ENCODE measurements around the gene REG1B. TPM values are rescaled to one million over a fixed set of nuclear protein-coding genes. Genes with fewer than 3 reads are reported as not detected.

The REG1B gene, protein sequence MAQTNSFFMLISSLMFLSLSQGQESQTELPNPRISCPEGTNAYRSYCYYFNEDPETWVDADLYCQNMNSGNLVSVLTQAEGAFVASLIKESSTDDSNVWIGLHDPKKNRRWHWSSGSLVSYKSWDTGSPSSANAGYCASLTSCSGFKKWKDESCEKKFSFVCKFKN
- total RNA-seq = not detected

DNA sequence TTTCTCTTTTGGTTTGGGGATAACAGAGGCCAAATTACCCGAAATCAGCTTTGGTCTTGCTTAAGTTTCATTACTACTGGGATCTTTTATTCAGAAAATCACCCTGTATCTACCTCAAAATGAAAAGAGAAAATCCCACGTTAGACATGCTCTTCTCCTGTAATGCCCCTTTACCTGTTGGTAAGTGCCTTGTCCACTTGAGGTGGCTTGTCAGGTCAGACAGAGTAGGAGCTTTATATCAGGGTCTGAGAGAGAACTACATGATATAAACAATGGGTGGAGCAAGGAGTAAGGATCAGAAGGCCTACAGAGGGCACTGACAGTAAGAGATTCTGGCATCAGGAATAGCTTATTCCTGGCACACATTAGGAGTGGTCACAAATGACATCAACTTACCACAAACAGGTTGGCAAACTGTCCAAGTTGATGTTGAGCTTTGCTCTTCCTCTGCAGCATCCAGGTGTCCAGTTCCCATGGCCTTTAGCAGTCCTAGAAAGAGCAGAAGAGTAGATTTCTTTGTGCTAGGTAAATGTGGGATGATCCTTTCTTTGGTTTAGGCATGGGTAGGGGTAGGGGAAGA, at the start of gene REG1B:
Gene REG1B (minus strand): TSS at position 209 of the 580 bp plus-strand sequence. CDS start 381 bp downstream, outside the sequence.
- no peaks in the 10 kb centered on the region for H3K27me3 ChIP-seq
- H3K4me1 ChIP-seq = no peaks in the 10 kb centered on the region
- WGBS, 2 donors (ENCODE audit: low coverage in 1 of 2) = 76 to 86% methylated on average over 1 to 2 of the region's 2 CpGs
- no peak for TF ChIP-seq POLR2A (IDR thresholded peaks at IDR 0.05)
- no peak for TF ChIP-seq EP300 (IDR thresholded peaks at IDR 0.05)
- TF ChIP-seq, protein P1, sequence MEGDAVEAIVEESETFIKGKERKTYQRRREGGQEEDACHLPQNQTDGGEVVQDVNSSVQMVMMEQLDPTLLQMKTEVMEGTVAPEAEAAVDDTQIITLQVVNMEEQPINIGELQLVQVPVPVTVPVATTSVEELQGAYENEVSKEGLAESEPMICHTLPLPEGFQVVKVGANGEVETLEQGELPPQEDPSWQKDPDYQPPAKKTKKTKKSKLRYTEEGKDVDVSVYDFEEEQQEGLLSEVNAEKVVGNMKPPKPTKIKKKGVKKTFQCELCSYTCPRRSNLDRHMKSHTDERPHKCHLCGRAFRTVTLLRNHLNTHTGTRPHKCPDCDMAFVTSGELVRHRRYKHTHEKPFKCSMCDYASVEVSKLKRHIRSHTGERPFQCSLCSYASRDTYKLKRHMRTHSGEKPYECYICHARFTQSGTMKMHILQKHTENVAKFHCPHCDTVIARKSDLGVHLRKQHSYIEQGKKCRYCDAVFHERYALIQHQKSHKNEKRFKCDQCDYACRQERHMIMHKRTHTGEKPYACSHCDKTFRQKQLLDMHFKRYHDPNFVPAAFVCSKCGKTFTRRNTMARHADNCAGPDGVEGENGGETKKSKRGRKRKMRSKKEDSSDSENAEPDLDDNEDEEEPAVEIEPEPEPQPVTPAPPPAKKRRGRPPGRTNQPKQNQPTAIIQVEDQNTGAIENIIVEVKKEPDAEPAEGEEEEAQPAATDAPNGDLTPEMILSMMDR (IDR thresholded peaks at IDR 0.05) = no peak
- no peak for TF ChIP-seq POLR2AphosphoS5 (IDR thresholded peaks at IDR 0.05)
- no peak within 1 kb of the TSS for H3K4me3 ChIP-seq
- no peak within 1 kb of the TSS for H3K27ac ChIP-seq
- H3K36me3 ChIP-seq = no peaks in the 10 kb centered on the region
- ATAC-seq = no peak
- H3K9me3 ChIP-seq = no peaks in the 10 kb centered on the region

DNA sequence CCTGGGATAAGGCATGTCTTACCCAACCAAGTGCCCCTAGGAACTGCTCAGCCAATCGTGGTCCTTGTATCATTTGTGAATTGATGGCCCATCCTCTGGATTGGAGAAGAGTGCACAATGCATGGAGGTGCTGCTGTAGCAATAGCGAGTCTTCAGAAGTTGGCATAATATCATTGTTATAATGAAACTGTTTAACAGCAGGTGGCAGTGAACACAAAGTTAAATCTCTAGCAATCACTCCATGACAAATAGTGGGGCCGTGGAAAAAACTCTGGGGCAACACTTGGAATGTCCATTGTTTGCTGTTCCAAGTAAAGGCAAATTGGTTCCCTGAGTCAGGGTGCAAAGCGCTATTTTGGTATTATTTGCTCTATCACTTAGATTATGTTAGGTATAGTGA, 43.9 kb upstream of the REG1B start:
- no peaks in the 10 kb centered on the region for H3K27me3 ChIP-seq
- H3K4me1 ChIP-seq = no peaks in the 10 kb centered on the region
- no peaks in the 10 kb centered on the region for H3K36me3 ChIP-seq
- no peak for ATAC-seq
- no peak overlapping the region for H3K4me3 ChIP-seq
- TF ChIP-seq, protein P1 (IDR thresholded peaks at IDR 0.05) = no peak
- no peak for TF ChIP-seq EP300 (IDR thresholded peaks at IDR 0.05)
- H3K9me3 ChIP-seq = no peaks in the 10 kb centered on the region
- 79 to 83% methylated on average over 4 of the region's 4 CpGs for WGBS, 2 donors (ENCODE audit: low coverage in 1 of 2)
- no peak overlapping the region for H3K27ac ChIP-seq

DNA sequence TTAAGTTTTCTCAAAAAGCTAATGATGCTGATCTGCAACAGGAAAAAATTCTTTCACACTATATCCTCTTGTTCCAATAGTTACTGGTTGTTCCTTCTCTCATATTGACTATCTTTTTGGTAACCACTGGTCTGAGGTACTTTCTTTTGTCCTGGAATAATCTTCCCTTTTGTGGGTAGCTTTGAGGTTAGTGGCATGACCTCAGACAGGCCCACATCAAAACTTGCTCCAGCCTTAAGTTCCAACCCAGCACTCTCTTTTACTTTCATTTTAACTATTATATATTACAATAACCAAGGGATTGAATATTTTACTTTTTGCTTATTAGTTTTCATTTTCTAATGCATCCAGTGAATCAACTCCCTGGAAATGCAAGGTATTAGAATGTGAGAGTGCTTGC, 42.0 kb upstream of the REG1B start:
- no peaks in the 10 kb centered on the region for H3K4me1 ChIP-seq
- no peak overlapping the region for H3K27ac ChIP-seq
- no peak overlapping the region for H3K4me3 ChIP-seq
- TF ChIP-seq POLR2AphosphoS5 (IDR thresholded peaks at IDR 0.05) (no peak), POLR2A (IDR thresholded peaks at IDR 0.05) (no peak), EP300 (IDR thresholded peaks at IDR 0.05) (no peak)
- TF ChIP-seq, protein P1 (IDR thresholded peaks at IDR 0.05) = no peak
- H3K36me3 ChIP-seq = no peaks in the 10 kb centered on the region
- no peak for ATAC-seq
- H3K9me3 ChIP-seq = no peaks in the 10 kb centered on the region
- H3K27me3 ChIP-seq = no peaks in the 10 kb centered on the region

DNA sequence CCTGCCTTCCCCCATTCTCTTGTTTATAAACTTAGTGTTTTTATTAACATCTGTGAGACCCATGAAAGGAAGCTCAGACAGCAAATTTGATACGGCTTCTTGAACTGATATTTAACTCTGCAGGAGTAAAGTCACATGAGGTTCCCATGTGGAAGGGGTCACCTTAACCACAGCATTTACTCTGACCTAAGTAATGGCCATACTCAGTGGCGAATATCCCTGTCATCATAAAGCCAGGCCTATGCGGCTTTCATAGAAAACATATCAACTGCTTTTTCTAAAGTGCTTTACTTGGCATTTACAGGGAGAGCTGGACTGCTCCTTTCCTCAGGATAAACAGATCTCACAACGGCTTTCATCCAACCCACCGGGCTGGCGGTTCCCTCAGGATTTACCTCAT, 41.5 kb upstream of the REG1B start:
- ATAC-seq = no peak
- 55 to 68% methylated on average over 3 to 6 of the region's 6 CpGs for WGBS, 2 donors (ENCODE audit: low coverage in 1 of 2)
- Histone ChIP-seq H3K27ac (no peak overlapping the region), H3K36me3 (no peaks in the 10 kb centered on the region), H3K9me3 (no peaks in the 10 kb centered on the region), H3K27me3 (no peaks in the 10 kb centered on the region), H3K4me3 (no peak overlapping the region), H3K4me1 (no peaks in the 10 kb centered on the region)
- TF ChIP-seq, protein P1 (IDR thresholded peaks at IDR 0.05) = no peak
- TF ChIP-seq POLR2AphosphoS5 (IDR thresholded peaks at IDR 0.05) = no peak
- TF ChIP-seq POLR2A (IDR thresholded peaks at IDR 0.05) = no peak
- no peak for TF ChIP-seq EP300 (IDR thresholded peaks at IDR 0.05)

DNA sequence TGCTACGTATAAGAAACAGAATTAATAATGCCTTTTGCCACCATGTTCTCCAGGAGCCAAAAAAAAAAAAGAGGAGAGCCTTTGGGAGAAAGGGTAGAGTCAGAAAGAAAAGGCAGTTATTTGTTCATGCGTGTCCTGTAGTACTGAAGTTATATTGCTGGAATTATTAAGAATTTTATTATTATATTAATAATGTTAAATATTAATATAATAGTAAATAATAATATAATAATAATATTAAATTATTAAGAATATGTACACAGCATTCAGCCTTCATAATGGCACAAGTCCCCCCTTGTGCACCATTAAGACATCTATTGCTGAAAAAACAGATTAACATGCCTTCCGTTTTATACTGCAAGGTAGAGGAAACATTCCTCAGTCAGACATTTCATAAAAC, 40.6 kb upstream of the REG1B start:
- H3K9me3 ChIP-seq = no peaks in the 10 kb centered on the region

More for the DNA sequence above, 40.6 kb upstream of the REG1B start:
- no peak for ATAC-seq
- no peak for TF ChIP-seq POLR2A (IDR thresholded peaks at IDR 0.05)
- TF ChIP-seq, protein P1 (IDR thresholded peaks at IDR 0.05) = no peak
- TF ChIP-seq POLR2AphosphoS5 (IDR thresholded peaks at IDR 0.05) = no peak
- TF ChIP-seq EP300 (IDR thresholded peaks at IDR 0.05) = no peak
- H3K4me1 ChIP-seq = no peaks in the 10 kb centered on the region
- no peak overlapping the region for H3K27ac ChIP-seq
- no peaks in the 10 kb centered on the region for H3K27me3 ChIP-seq
- WGBS, 2 donors (ENCODE audit: low coverage in 1 of 2) = 74 to 84% methylated on average over 3 of the region's 3 CpGs
- no peak overlapping the region for H3K4me3 ChIP-seq
- no peaks in the 10 kb centered on the region for H3K36me3 ChIP-seq
